Activated CD4-positive, alpha-beta memory T cell treated with anti-CD3 and anti-CD28 coated beads for 36 hours (primary cell): Measurements from ENCODE around the gene B4GALT2. TPM values are rescaled to one million over a fixed set of nuclear protein-coding genes. Genes with fewer than 3 reads are reported as not detected.

Experiments used
- CTCF ChIA-PET: fragments of 350-600 bp; sonication (Branson Sonifier 250); formaldehyde crosslinking; loops from one replicate; lab custom pipeline; 2021; ENCODE audit warnings: antibody characterized with exemption, inconsistent platforms; lab: Charles Lee
- POLR2A ChIA-PET: fragments of 350-600 bp; sonication (Branson Sonifier 250); formaldehyde crosslinking; loops from one replicate; lab custom pipeline; 2021; ENCODE audit warnings: antibody characterized with exemption; lab: Charles Lee
- DNase-seq: peaks from one replicate; pipeline ENCODE4 v3.0.0-alpha.2; 2020
- H3K27ac Mint-ChIP-seq: one replicate; pipeline ENCODE4 v1.8.0; 2021; ENCODE audit warnings: mixed read lengths
- H3K27me3 Mint-ChIP-seq: one replicate; pipeline ENCODE4 v1.8.0; 2021; ENCODE audit warnings: mixed read lengths
- H3K36me3 Mint-ChIP-seq: one replicate; pipeline ENCODE4 v1.8.0; 2021; ENCODE audit warnings: mixed read lengths
- H3K4me1 Mint-ChIP-seq: one replicate; pipeline ENCODE4 v1.8.0; 2021; ENCODE audit warnings: low read depth, mixed read lengths
- H3K4me3 Mint-ChIP-seq: one replicate; pipeline ENCODE4 v1.8.0; 2021; ENCODE audit warnings: mild to moderate bottlenecking, mixed read lengths
- H3K9me3 Mint-ChIP-seq: one replicate; pipeline ENCODE4 v1.8.0; 2021; ENCODE audit warnings: mixed read lengths
- intact Hi-C: fragments of 100-400 bp; cut with micrococcal nuclease; formaldehyde crosslinking; loops from one replicate; pipeline ENCODE4 v1.15.1; 2023
- total RNA-seq, 2 experiments: library from RNA; stranded (reverse); gene quantifications; one replicate each; pipeline ENCODE4 v1.2.3, GENCODE V29; 2021

The B4GALT2 gene
- total RNA-seq, 2 experiments from 2014 or later: 26.1 TPM

DNA sequence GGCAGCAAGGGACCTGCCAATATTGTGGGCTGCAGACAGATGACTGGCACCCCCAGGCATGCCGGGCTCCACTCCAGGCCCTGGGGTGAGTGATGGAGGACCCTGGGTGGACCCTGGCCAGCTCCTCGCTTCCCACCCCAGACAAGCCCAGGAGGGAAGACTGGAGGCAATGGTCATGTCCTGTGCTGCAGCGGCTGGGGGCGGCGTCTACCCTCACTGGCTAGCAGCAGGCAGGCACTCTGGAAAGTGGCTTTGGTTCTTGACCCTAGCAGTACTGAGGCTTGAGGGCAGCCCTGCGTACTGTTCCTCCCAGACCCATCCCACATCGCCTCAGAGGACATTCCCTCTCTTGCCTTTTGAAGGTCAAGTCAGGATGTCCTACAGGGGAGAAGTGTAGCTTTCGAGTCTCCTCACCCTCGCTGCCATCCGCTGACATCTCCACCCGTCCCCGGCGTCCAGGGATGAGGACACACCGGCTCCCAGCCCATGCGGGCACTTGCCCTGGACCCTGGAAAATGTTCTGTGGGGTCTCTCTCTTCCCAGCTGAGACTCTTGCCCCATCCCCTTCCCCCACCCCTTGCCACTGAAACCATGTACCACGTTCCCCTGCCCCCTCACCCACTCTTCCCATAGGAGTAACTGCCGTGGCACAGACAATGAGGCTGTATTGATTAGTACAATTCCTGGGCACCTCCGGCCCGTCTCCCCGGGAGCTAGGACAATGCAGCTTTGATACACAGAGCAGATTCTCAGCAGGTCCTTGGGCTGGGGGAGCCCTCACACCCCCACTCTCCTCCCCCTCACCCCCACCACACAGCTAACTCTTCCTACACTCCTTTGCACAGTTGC is 37.3 kb downstream of the B4GALT2 start:
- Mint-ChIP-seq H3K27ac (no peak overlapping the region), H3K36me3 (no peaks in the 10 kb centered on the region), H3K4me1 (no peaks in the 10 kb centered on the region), H3K9me3 (no peaks in the 10 kb centered on the region), H3K4me3 (no peak overlapping the region), H3K27me3 (no peaks in the 10 kb centered on the region)
- POLR2A ChIA-PET: no interaction called here
- no peak for DNase-seq
- CTCF ChIA-PET: interaction anchor here (0.9 to 1.5 kb wide), 3 partner anchors 11 to 32 kb away, joined by 3 to 4 read pairs (median 3); no protein-coding TSS in a partner anchor
- intact Hi-C loops: no loop called here

DNA sequence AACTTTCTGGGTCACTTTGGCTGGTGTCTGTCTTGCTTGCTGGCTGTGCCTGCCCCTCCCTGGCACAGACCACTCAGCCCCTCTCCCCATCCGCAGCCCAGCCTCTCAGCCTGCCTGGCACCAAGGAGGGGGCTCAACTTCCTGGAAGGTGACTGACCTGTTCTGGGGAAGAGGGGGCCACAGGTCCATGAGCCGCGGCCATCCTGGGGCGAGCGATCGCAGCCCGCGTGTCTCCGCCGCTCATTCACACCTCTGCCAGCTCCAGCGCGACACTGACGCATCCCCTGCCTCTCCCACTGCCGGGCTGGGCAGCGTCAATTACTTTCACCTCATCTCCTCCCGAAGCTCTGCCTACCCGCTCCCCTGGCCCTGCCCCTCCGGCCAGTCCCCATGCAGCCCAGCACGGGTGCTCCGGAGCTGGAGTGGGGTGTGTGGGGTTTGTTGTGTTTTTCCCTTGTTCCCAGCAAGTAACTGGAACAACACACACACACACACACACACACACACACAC is 37.9 kb downstream of the B4GALT2 start:
- CTCF ChIA-PET: interaction anchor here (0.9 to 1.5 kb wide), 3 partner anchors 12 to 31 kb away, joined by 3 to 4 read pairs (median 3); no protein-coding TSS in a partner anchor
- peaks cover 2% of the 10 kb centered on the region for H3K36me3 Mint-ChIP-seq
- no peaks in the 10 kb centered on the region for H3K4me1 Mint-ChIP-seq
- POLR2A ChIA-PET: no interaction called here
- no peaks in the 10 kb centered on the region for H3K27me3 Mint-ChIP-seq
- H3K9me3 Mint-ChIP-seq: no peaks in the 10 kb centered on the region
- no peak overlapping the region for H3K27ac Mint-ChIP-seq
- intact Hi-C loops: no loop called here
- no peak for DNase-seq
- H3K4me3 Mint-ChIP-seq: no peak overlapping the region

DNA sequence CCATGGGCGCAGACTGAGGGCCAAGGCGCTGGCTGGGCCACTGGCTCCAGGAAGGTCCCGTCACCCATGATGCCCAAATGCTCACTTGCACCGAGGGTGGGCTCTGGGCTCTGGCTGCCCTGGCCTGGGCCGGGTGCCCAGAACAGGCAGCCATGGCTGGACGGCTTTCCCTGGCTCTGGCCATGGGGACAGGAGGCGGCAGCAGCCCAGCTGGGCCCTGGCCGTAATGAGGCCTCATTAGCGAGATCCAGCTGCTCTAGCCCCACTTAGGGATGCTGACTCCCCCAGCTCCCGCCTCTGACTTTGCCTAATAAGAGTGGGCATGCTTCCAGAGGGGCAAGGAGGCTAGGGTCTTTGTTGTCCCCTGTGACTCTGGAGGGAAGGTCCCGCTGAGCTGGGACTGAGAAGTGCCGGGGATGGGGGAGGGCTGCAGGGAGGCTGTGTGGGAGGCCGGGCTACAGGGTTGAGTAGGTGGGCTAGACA is 40.5 kb downstream of the B4GALT2 start:
- no peak for DNase-seq
- H3K27me3 Mint-ChIP-seq: no peaks in the 10 kb centered on the region
- H3K27ac Mint-ChIP-seq: no peak overlapping the region
- peaks cover 7% of the 10 kb centered on the region for H3K36me3 Mint-ChIP-seq
- no peaks in the 10 kb centered on the region for H3K4me1 Mint-ChIP-seq
- intact Hi-C loops: no loop called here
- no peaks in the 10 kb centered on the region for H3K9me3 Mint-ChIP-seq
- CTCF ChIA-PET: interaction anchor here (2.8 kb wide), 1 partner anchor 14 kb away, joined by 10 read pairs; no protein-coding TSS in a partner anchor
- no peak overlapping the region for H3K4me3 Mint-ChIP-seq
- POLR2A ChIA-PET: no interaction called here

DNA sequence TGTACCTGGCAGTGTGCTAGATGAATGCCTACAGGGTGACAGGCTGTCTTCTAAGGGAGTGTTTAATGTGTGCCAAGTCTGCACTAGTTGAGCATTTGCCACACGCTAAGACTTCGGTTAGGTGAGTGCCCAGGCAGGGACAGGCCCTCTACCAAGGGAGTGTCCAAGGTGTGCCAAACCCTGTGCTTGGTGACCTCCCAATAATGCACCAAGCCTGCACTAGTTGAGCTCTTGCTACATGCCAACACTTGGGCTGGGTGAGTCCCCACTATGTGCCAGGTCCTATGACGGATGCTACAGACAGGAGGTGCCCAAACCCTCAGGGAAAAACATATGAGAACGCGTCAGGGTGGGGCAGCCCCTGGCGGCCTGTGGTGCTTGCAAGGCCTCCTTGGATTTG is 41.5 kb downstream of the B4GALT2 start:
- intact Hi-C loops: no loop called here
- Mint-ChIP-seq H3K27me3 (no peaks in the 10 kb centered on the region), H3K36me3 (peaks cover 11% of the 10 kb centered on the region), H3K27ac (no peak overlapping the region), H3K4me1 (no peaks in the 10 kb centered on the region), H3K4me3 (no peak overlapping the region), H3K9me3 (no peaks in the 10 kb centered on the region)
- DNase-seq: no peak
- CTCF ChIA-PET: interaction anchor here (1.0 kb wide), 1 partner anchor 28 kb away, joined by 3 read pairs; no protein-coding TSS in a partner anchor
- POLR2A ChIA-PET: no interaction called here

DNA sequence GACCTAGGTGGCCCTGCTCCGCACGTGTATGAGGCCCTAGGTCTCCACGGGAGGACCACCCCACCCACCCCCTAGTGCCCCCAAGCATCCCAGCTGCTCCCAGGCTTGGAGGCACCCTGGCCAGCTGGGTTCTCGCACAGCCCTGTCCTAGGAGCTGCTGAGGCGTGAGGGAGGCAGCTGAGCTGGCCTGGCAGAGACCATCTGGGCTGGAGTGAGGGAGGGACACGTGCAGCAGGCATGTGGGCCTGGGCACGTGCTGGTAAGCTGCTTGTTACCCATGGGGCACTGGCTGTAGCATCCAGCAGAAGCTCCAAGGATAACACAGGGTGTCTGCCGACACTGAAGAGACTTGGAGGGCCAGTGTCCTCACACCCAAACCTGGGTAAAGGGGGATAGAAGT is 42.1 kb downstream of the B4GALT2 start:
- Mint-ChIP-seq H3K4me1 (no peaks in the 10 kb centered on the region), H3K27ac (no peak overlapping the region), H3K27me3 (no peaks in the 10 kb centered on the region), H3K4me3 (no peak overlapping the region), H3K9me3 (no peaks in the 10 kb centered on the region), H3K36me3 (peaks cover 11% of the 10 kb centered on the region)
- POLR2A ChIA-PET: no interaction called here
- intact Hi-C loops: no loop called here
- CTCF ChIA-PET: interaction anchor here (1.0 kb wide), 1 partner anchor 27 kb away, joined by 3 read pairs; no protein-coding TSS in a partner anchor
- no peak for DNase-seq

DNA sequence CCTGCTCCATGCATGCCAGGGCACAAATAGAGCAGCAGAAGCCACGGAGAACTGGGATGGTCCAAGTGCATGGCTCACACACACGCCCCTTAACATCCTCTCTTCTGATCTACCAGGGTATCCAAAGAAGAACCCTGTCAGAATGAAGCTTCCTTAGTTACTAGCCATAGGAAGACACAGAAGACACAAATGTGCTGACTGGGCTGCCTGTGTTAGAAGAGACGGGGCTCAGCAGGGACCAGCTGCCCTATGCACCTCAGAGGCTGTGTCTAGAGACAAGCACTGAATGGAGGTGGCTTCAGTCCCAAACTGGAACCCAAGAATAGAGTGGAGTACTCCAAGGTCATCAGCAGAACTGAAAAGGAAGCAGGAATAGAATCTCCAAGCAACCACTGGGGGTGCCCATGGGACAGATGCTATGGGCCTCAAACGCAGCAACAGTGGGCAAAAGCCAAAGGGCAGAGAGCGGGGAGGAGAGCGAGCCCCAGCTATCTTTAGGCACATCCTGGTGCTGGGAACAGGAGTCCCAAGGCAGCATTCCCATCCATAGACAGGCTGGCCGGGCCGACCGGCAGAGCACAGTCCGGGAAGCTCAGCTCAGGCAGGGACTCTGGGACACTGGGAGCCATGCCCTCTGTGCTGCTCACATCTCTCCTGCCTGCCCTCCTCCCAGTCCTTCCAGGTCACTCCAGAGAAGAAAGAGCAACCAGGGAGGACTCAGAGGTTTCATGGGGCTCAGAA is 42.7 kb downstream of the B4GALT2 start:
- CTCF ChIA-PET: interaction anchor here (1.0 kb wide), 1 partner anchor 26 kb away, joined by 3 read pairs; no protein-coding TSS in a partner anchor
- DNase-seq: no peak
- no peaks in the 10 kb centered on the region for H3K4me1 Mint-ChIP-seq
- H3K27me3 Mint-ChIP-seq: no peaks in the 10 kb centered on the region
- intact Hi-C loops: no loop called here
- no peak overlapping the region for H3K4me3 Mint-ChIP-seq
- peaks cover 11% of the 10 kb centered on the region for H3K36me3 Mint-ChIP-seq
- H3K9me3 Mint-ChIP-seq: no peaks in the 10 kb centered on the region
- POLR2A ChIA-PET: interaction anchor here (0.5 kb wide), 1 partner anchor 779 kb away, joined by 3 read pairs; no protein-coding TSS in a partner anchor
- H3K27ac Mint-ChIP-seq: no peak overlapping the region

DNA sequence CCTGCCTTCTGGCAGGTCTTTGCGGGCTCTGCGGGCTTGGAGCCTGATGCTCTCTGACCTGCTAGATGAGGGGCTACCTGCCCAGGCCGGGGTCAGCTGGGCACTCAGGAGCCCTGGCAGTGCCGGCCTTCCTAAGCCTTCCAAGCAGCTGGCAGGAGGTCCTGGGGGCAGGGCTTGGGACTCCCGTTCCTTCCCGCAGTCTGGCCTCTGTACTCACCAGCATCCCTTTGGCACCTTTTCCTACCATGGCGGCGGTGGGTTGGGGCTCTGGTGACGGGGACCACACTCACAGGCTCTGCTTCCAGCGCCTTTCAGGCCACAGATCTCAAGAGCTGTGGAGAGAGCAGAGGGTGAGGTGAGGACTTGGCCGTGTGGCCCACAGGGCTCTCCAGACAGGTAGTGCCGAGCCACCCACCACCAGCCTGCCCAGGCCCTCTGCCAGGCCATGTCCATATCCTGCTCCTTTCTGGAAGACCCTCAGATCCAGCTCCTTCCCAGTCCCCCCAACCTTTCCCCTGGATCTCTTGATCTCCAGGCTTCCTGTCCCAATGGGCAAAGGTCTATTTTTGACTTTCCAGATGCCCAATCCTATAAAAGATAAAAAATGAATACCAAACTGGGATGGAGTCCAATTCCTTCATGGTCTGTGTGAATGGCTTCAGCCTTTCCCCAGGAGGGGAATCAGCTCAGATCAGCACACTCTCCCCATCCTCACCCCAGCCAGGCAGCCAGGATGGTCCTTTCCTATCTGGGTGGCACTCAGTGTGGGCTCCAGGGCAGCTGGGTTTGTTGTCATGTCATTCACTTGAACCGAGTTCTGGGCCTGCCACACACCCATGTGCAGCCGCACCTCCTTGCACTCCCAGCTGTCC is 45.3 kb downstream of the B4GALT2 start:
- H3K36me3 Mint-ChIP-seq: peaks cover 11% of the 10 kb centered on the region
- no peaks in the 10 kb centered on the region for H3K9me3 Mint-ChIP-seq
- intact Hi-C loops: no loop called here
- no peak overlapping the region for H3K4me3 Mint-ChIP-seq
- no peak overlapping the region for H3K27ac Mint-ChIP-seq
- H3K27me3 Mint-ChIP-seq: no peaks in the 10 kb centered on the region
- ChIA-PET CTCF (interaction anchor here (1.3 kb wide), 1 partner anchor 19 kb away, joined by 4 read pairs; no protein-coding TSS in a partner anchor), POLR2A (no interaction called here)
- no peak for DNase-seq
- H3K4me1 Mint-ChIP-seq: peaks cover 7% of the 10 kb centered on the region

DNA sequence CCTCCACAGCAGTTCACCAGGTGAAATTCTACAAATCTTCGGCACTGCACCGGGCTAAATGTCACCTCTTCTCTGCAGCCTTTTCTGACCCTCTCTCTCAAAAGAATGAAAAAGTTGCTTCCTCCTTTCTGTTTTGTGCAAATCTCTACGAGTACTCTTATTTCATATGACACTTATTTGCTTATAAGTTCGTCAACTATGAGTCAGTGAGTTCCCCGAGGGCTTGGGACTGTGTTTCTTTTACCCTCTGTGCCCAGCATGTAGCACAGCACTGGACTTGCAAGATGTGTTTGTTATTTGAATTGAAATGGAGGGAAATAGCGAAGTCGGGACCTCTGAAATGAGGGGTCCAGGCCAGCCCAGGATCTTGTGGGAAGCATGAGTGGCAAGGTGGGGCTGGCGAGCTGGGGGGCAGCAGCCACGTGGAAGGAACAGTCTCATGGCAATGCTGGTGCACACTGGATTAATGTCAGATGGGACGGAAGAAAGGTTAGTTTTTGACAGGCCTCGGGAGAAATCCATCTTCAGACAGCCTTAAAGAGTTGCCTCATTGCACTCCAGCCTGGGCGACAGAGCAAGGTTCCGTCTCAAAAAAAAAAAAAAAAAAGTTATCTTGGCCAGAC is 46.0 kb downstream of the B4GALT2 start:
- CTCF ChIA-PET: interaction anchor here (1.3 kb wide), 1 partner anchor 20 kb away, joined by 4 read pairs; no protein-coding TSS in a partner anchor
- Mint-ChIP-seq H3K9me3 (no peaks in the 10 kb centered on the region), H3K4me1 (peaks cover 13% of the 10 kb centered on the region), H3K4me3 (no peak overlapping the region), H3K36me3 (peaks cover 11% of the 10 kb centered on the region), H3K27me3 (no peaks in the 10 kb centered on the region), H3K27ac (no peak overlapping the region)
- no peak for DNase-seq
- intact Hi-C loops: no loop called here
- POLR2A ChIA-PET: no interaction called here

DNA sequence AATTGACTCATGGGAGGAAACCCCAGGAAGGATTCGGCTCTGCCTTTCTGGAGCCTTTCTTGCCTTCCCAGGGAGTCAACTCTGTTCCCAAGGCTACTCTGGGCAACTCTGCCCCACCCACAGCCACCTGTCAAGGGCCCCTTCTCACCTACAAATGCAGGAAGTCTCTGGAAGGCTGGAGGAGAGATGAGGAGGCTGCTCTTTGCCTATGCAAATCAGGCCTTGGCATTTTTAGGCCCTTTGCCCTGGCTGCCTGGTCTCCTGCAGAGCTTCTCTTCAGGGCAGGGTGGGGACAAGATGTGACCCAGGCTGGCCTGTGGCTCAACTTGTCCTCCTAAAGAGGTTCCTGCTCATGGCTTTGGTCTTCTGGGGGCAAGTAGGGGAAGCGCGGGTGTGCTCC is 46.8 kb downstream of the B4GALT2 start:
- H3K27ac Mint-ChIP-seq: no peak overlapping the region

DNA sequence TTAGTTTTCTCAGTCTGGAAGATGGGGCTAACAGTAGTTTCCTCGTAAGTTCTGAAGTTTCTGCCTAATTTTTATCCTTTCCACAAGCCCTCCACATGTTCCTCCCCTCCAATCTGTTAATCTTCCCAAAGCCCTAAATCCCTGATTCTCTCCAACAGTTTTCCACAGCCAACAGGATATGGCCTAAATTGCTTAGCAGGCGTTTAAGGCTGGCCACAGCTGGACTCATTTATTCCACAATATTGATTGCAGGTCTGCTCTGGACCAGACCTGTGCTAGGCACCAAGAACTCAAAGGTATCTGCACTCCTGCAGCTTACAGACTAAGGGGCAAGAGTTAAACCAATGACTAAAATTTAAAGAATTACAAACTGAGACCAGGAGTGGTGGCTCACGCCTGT is 48.3 kb downstream of the B4GALT2 start:
- DNase-seq: no peak
- Mint-ChIP-seq H3K4me3 (no peak overlapping the region), H3K27ac (no peak overlapping the region), H3K27me3 (no peaks in the 10 kb centered on the region), H3K9me3 (no peaks in the 10 kb centered on the region), H3K4me1 (peaks cover 13% of the 10 kb centered on the region), H3K36me3 (peaks cover 8% of the 10 kb centered on the region)
- intact Hi-C loops: no loop called here
- ChIA-PET CTCF (no interaction called here), POLR2A (interaction anchor here (0.6 kb wide), 1 partner anchor 694 kb away, joined by 3 read pairs; no protein-coding TSS in a partner anchor)

More for the DNA sequence above, 46.8 kb downstream of the B4GALT2 start:
- Mint-ChIP-seq H3K4me1 (peaks cover 13% of the 10 kb centered on the region), H3K9me3 (no peaks in the 10 kb centered on the region), H3K4me3 (no peak overlapping the region), H3K27me3 (no peaks in the 10 kb centered on the region), H3K36me3 (peaks cover 11% of the 10 kb centered on the region)
- DNase-seq: no peak
- intact Hi-C loops: no loop called here
- ChIA-PET CTCF (interaction anchor here (1.3 kb wide), 1 partner anchor 21 kb away, joined by 4 read pairs; no protein-coding TSS in a partner anchor), POLR2A (no interaction called here)
